PFSK-1 (cell line): ENCODE data around the gene SHOX.

ENCODE experiments used
- FOXP2 ChIP-seq: optimal IDR thresholded peaks from 2 replicates; pipeline ENCODE3; 2011; ENCODE audit warnings: borderline replicate concordance, control low read depth, inconsistent platforms; ENCODE audit not compliant: insufficient read depth; ENCODE audit errors: extremely low read length, extremely low read depth
- POLR2AphosphoS5 ChIP-seq: IDR thresholded peaks from 2 replicates; pipeline ENCODE4 v1.6.1; 2012; ENCODE audit warnings: low read depth, mild to moderate bottlenecking, control low read depth, low read length, moderate library complexity
- SIN3A ChIP-seq: IDR thresholded peaks from 2 replicates; pipeline ENCODE4 v1.6.1; 2012; ENCODE audit warnings: mild to moderate bottlenecking, low read length, moderate library complexity, borderline replicate concordance; ENCODE audit not compliant: insufficient read depth
- TAF1 ChIP-seq: IDR thresholded peaks from 2 replicates; pipeline ENCODE4 v1.6.1; 2012; ENCODE audit warnings: low read length, control low read depth, borderline replicate concordance; ENCODE audit not compliant: insufficient read depth
- TF ChIP-seq, protein P1 (sequence below), 2 experiments: IDR thresholded peaks; 2 replicates each; pipeline versions ENCODE4 v1.6.1 to v1.8.0; 2011 to 2012; ENCODE audit warnings: low read depth in 2 of 2, low read length in 2 of 2, control low read depth in 1 of 2, inconsistent platforms in 1 of 2, mild to moderate bottlenecking in 1 of 2, moderate library complexity in 1 of 2; ENCODE audit not compliant: insufficient read depth in 1 of 2

SHOX gene

GRCh38 chrX:631802-632365 lies 1.3 kb downstream of the SHOX start:
- no peak for TF ChIP-seq TAF1
- TF ChIP-seq FOXP2 = no peak
- TF ChIP-seq, protein P1, sequence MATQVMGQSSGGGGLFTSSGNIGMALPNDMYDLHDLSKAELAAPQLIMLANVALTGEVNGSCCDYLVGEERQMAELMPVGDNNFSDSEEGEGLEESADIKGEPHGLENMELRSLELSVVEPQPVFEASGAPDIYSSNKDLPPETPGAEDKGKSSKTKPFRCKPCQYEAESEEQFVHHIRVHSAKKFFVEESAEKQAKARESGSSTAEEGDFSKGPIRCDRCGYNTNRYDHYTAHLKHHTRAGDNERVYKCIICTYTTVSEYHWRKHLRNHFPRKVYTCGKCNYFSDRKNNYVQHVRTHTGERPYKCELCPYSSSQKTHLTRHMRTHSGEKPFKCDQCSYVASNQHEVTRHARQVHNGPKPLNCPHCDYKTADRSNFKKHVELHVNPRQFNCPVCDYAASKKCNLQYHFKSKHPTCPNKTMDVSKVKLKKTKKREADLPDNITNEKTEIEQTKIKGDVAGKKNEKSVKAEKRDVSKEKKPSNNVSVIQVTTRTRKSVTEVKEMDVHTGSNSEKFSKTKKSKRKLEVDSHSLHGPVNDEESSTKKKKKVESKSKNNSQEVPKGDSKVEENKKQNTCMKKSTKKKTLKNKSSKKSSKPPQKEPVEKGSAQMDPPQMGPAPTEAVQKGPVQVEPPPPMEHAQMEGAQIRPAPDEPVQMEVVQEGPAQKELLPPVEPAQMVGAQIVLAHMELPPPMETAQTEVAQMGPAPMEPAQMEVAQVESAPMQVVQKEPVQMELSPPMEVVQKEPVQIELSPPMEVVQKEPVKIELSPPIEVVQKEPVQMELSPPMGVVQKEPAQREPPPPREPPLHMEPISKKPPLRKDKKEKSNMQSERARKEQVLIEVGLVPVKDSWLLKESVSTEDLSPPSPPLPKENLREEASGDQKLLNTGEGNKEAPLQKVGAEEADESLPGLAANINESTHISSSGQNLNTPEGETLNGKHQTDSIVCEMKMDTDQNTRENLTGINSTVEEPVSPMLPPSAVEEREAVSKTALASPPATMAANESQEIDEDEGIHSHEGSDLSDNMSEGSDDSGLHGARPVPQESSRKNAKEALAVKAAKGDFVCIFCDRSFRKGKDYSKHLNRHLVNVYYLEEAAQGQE (IDR thresholded peaks at IDR 0.05; ENCODE audit: insufficient read depth in 1 of 2, low read depth in 2 of 2, low read length in 2 of 2) = no peak
- no peak for TF ChIP-seq SIN3A
- no peak for TF ChIP-seq POLR2AphosphoS5

DNA sequence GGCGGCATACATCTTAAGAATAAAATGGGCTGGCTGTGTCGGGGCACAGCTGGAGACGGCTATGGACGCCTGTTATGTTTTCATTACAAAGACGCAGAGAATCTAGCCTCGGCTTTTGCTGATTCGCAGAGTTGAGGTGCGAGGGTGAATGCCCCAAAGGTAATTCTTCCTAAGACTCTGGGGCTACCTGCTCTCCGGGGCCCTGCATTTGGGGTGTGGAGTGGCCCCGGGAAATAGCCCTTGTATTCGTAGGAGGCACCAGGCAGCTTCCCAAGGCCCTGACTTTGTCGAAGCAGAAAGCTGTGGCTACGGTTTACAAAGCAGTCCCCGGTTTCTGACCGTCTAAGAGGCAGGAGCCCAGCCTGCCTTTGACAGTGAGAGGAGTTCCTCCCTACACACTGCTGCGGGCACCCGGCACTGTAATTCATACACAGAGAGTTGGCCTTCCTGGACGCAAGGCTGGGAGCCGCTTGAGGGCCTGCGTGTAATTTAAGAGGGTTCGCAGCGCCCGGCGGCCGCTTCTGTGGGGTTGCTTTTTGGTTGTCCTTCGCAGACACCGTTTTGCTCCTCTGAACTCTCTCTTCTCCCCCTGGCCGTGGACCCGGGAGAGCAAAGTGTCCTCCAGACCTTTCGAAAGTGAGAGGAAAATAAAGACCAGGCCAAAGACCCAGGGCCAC lies 1.9 kb downstream of the SHOX start:
- TF ChIP-seq TAF1 (no peak), FOXP2 (no peak), POLR2AphosphoS5 (no peak), SIN3A (no peak)
- TF ChIP-seq, protein P1 (IDR thresholded peaks at IDR 0.05; ENCODE audit: insufficient read depth in 1 of 2, low read depth in 2 of 2, low read length in 2 of 2) = no peak

GRCh38 chrX:633043-633984 lies 2.7 kb downstream of the SHOX start:
- TF ChIP-seq POLR2AphosphoS5 = no peak
- TF ChIP-seq FOXP2 = no peak
- no peak for TF ChIP-seq TAF1
- TF ChIP-seq, protein P1 (IDR thresholded peaks at IDR 0.05; ENCODE audit: insufficient read depth in 1 of 2, low read depth in 2 of 2, low read length in 2 of 2) = no peak
- no peak for TF ChIP-seq SIN3A

DNA sequence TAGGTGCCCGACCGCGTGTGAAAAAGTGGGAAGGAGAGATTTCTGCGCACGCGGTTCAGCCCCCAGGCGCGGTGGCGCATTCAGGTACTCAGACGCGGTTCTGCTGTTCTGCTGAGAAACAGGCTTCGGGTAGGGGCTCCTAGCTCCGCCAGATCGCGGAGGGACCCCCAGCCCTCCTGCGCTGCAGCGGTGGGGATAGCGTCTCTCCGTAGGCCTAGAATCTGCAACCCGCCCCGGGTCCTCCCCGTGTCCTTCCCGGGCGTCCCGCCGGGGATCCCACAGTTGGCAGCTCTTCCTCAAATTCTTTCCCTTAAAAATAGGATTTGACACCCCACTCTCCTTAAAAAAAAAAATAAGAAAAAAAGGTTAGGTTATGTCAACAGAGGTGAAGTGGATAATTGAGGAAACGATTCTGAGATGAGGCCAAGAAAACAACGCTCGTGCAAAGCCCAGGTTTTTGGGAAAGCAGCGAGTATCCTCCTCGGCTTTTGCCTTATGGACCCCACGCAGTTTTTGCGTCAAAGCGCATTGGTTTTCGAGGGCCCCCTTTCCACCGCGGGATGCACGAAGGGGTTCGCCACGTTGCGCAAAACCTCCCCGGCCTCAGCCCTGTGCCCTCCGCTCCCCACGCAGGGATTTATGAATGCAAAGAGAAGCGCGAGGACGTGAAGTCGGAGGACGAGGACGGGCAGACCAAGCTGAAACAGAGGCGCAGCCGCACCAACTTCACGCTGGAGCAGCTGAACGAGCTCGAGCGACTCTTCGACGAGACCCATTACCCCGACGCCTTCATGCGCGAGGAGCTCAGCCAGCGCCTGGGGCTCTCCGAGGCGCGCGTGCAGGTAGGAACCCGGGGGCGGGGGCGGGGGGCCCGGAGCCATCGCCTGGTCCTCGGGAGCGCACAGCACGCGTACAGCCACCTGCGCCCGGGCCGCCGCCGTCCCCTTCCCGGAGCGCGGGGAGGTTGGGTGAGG lies 3.7 kb downstream of the SHOX start:
- TF ChIP-seq FOXP2 (no peak), SIN3A (no peak), TAF1 (no peak), POLR2AphosphoS5 (no peak)
- TF ChIP-seq, protein P1 (IDR thresholded peaks at IDR 0.05; ENCODE audit: insufficient read depth in 1 of 2, low read depth in 2 of 2, low read length in 2 of 2) = no peak
